GM12865 (cell line): ENCODE data around the gene SRPK1.

Experiments used
- DNase-seq: peaks from one replicate; pipeline ENCODE4 v3.0.0; 2010; ENCODE audit warnings: low read depth
- H3K4me3 ChIP-seq: 2 replicates; pipeline ENCODE4 v1.5.1; 2011; ENCODE audit warnings: mild to moderate bottlenecking, low read depth, low read length, control low read depth
- CTCF ChIP-seq: IDR thresholded peaks from 2 replicates; pipeline ENCODE4 v1.5.1; 2011; ENCODE audit warnings: low read length, control low read depth, low read depth, inconsistent platforms; ENCODE audit not compliant: insufficient read depth; ENCODE audit errors: missing control alignments

The SRPK1 gene

GRCh38 chr6:35794536-35795452 is 126.1 kb downstream of the SRPK1 start:
- TF ChIP-seq CTCF, result no peak
- DNase-seq, result no peak
- H3K4me3 ChIP-seq, result no peak overlapping the region

GRCh38 chr6:35790683-35791082 is 130.2 kb downstream of the SRPK1 start:
- no peak overlapping the region for H3K4me3 ChIP-seq
- no peak for TF ChIP-seq CTCF
- DNase-seq, result no peak

- no peak overlapping the region for H3K4me3 ChIP-seq
- no peak for TF ChIP-seq CTCF
- DNase-seq, result no peak
Observed at GRCh38 chr6:35788423-35788982, 132.4 kb downstream of the SRPK1 start.

- no peak for DNase-seq
- H3K4me3 ChIP-seq, result no peak overlapping the region
- TF ChIP-seq CTCF, result no peak
Observed at GRCh38 chr6:35787266-35788218, 133.4 kb downstream of the SRPK1 start.

- no peak for DNase-seq
- TF ChIP-seq CTCF, result no peak
- H3K4me3 ChIP-seq, result no peak overlapping the region
Observed at GRCh38 chr6:35786810-35787209, 134.1 kb downstream of the SRPK1 start.

GRCh38 chr6:35786272-35786671 is 134.6 kb downstream of the SRPK1 start:
- no peak for TF ChIP-seq CTCF
- H3K4me3 ChIP-seq, result no peak overlapping the region
- DNase-seq, result no peak
